ENCODE results near the gene CAMKMT. TPM values are rescaled to one million over a fixed set of nuclear protein-coding genes. Genes with fewer than 3 reads are reported as not detected.

Gene CAMKMT
- total RNA-seq, 2 donors from 2014 or later, result 3.6 to 4.6 TPM

- Histone ChIP-seq H3K4me3 (no peak overlapping the region), H3K9me3 (no peaks in the 10 kb centered on the region), H3K27ac (no peak overlapping the region), H3K27me3 (peaks cover 20 to 27% of the 10 kb centered on the region in 2 donors), H3K36me3 (no peaks in the 10 kb centered on the region), H3K4me1 (peaks cover 0 to 6% of the 10 kb centered on the region in 2 donors)
- DNase-seq (ENCODE audit: low spot score), result no peak
- TF ChIP-seq CTCF (IDR thresholded peaks at IDR 0.05), result no peak
Measured at GRCh38 chr2:44796771-44797170, 435.0 kb downstream of the CAMKMT start.

- no peaks in the 10 kb centered on the region for H3K9me3 ChIP-seq
- peak; percentile 53 for DNase-seq (ENCODE audit: low spot score)
- no peak overlapping the region for H3K4me3 ChIP-seq
- H3K4me1 ChIP-seq, result peaks cover 0 to 16% of the 10 kb centered on the region in 2 donors
- TF ChIP-seq CTCF (IDR thresholded peaks at IDR 0.05), result no peak
- H3K27me3 ChIP-seq, result peaks cover 28 to 39% of the 10 kb centered on the region in 2 donors
- H3K36me3 ChIP-seq, result no peaks in the 10 kb centered on the region
- no peak overlapping the region for H3K27ac ChIP-seq
Measured at GRCh38 chr2:44798139-44798659, 436.5 kb downstream of the CAMKMT start.

GRCh38 chr2:44799105-44799504 is 437.4 kb downstream of the CAMKMT start:
- Histone ChIP-seq H3K27me3 (peaks cover 28 to 39% of the 10 kb centered on the region in 2 donors), H3K27ac (no peak overlapping the region), H3K9me3 (no peaks in the 10 kb centered on the region), H3K4me3 (no peak overlapping the region), H3K4me1 (peaks cover 0 to 16% of the 10 kb centered on the region in 2 donors), H3K36me3 (no peaks in the 10 kb centered on the region)
- TF ChIP-seq CTCF (IDR thresholded peaks at IDR 0.05), result no peak
- DNase-seq (ENCODE audit: low spot score), result no peak

GRCh38 chr2:44799754-44800153 is 438.0 kb downstream of the CAMKMT start:
- Histone ChIP-seq H3K4me3 (no peak overlapping the region), H3K27me3 (peaks cover 28 to 39% of the 10 kb centered on the region in 2 donors), H3K4me1 (peaks cover 0 to 16% of the 10 kb centered on the region in 2 donors), H3K27ac (no peak overlapping the region), H3K9me3 (no peaks in the 10 kb centered on the region), H3K36me3 (no peaks in the 10 kb centered on the region)
- no peak for DNase-seq (ENCODE audit: low spot score)
- no peak for TF ChIP-seq CTCF (IDR thresholded peaks at IDR 0.05)

GRCh38 chr2:44801289-44801840 is 439.6 kb downstream of the CAMKMT start:
- no peaks in the 10 kb centered on the region for H3K9me3 ChIP-seq
- no peaks in the 10 kb centered on the region for H3K36me3 ChIP-seq
- peaks cover 0 to 16% of the 10 kb centered on the region in 2 donors for H3K4me1 ChIP-seq
- TF ChIP-seq CTCF (IDR thresholded peaks at IDR 0.05), result no peak
- H3K4me3 ChIP-seq, result peak overlapping the region in 1 of 2 donors; percentile 20
- H3K27me3 ChIP-seq, result peaks cover 28 to 45% of the 10 kb centered on the region in 2 donors
- H3K27ac ChIP-seq, result no peak overlapping the region
- DNase-seq (ENCODE audit: low spot score), result no peak

Data from right atrium auricular region (tissue), 2 donors.